Measurements from ENCODE around the gene C1orf21. TPM values are rescaled to one million over a fixed set of nuclear protein-coding genes. Genes with fewer than 3 reads are reported as not detected.

C1orf21 gene
- total RNA-seq, 2 donors from 2014 or later = 68.1 to 81.1 TPM

DNA sequence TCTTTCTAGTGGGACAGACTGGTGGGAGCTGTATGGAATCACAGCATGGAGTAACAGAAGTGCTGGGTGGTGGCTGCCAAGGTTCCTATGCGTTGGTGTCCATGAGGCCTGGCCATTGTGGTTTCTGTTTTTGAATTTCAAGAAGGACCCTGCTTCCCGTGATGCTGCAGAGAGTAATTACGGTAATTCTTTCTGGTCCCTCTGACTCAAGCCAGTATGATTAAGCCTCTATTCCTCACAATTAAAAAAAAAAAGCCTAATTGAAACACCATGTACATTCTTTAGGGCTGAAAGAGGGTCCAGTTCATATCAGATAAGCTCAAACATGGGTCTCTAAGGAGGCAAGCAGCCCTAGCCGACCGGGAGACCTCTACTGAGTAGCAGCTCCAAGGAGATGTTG is 10.5 kb upstream of the C1orf21 start:
- no peak for DNase-seq
- no peak overlapping the region for H3K4me3 ChIP-seq
- no peak overlapping the region for H3K27ac ChIP-seq
- no peaks in the 10 kb centered on the region for H3K9me3 ChIP-seq
- no peaks in the 10 kb centered on the region for H3K27me3 ChIP-seq
- H3K4me1 ChIP-seq = no peaks in the 10 kb centered on the region
- TF ChIP-seq, protein P1, sequence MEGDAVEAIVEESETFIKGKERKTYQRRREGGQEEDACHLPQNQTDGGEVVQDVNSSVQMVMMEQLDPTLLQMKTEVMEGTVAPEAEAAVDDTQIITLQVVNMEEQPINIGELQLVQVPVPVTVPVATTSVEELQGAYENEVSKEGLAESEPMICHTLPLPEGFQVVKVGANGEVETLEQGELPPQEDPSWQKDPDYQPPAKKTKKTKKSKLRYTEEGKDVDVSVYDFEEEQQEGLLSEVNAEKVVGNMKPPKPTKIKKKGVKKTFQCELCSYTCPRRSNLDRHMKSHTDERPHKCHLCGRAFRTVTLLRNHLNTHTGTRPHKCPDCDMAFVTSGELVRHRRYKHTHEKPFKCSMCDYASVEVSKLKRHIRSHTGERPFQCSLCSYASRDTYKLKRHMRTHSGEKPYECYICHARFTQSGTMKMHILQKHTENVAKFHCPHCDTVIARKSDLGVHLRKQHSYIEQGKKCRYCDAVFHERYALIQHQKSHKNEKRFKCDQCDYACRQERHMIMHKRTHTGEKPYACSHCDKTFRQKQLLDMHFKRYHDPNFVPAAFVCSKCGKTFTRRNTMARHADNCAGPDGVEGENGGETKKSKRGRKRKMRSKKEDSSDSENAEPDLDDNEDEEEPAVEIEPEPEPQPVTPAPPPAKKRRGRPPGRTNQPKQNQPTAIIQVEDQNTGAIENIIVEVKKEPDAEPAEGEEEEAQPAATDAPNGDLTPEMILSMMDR (IDR thresholded peaks at IDR 0.05) = no peak
- no peak overlapping the region for H3K9ac ChIP-seq (ENCODE audit: low read depth in 2 of 2, low read length in 2 of 2)
- H3K36me3 ChIP-seq = no peaks in the 10 kb centered on the region
- intact Hi-C loops (cut with DNase I) = no loop called here

DNA sequence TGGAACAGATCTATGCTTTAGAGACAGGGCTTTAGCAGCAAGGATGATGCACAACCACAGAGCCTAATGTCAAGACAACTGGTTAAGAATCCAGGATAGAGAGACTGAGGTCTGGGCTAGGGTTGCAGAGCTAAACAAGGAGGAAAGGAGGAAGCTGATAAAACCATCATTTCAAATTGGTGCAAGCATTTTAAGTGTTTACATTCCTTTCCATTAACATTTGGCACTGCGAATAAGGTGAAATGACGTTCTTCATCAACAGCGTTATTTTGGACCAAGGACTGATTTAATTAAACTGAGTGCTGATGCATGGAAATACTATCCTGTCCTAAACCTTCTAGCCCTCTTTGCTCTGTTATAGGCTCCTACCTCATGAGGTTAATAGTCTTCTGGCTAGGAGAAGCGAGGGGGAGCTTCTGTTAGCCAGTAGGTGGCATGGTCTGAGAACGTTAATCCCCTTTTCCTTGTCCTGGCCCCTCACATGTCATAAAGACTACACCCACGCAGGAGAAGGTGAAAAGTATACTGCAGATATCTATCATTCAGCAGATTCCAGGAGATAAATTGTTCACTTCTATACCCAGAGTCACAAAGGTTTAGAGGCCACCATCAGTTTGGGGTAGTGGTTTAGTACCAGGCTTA is 7.6 kb upstream of the C1orf21 start:
- H3K27ac ChIP-seq = no peak overlapping the region
- no peak overlapping the region for H3K9ac ChIP-seq (ENCODE audit: low read depth in 2 of 2, low read length in 2 of 2)
- H3K4me1 ChIP-seq = no peaks in the 10 kb centered on the region
- H3K27me3 ChIP-seq = no peaks in the 10 kb centered on the region
- TF ChIP-seq, protein P1 (IDR thresholded peaks at IDR 0.05) = no peak
- H3K9me3 ChIP-seq = no peaks in the 10 kb centered on the region
- H3K36me3 ChIP-seq = no peaks in the 10 kb centered on the region
- no peak overlapping the region for H3K4me3 ChIP-seq
- DNase-seq = no peak
- intact Hi-C loops (cut with DNase I) = no loop called here

DNA sequence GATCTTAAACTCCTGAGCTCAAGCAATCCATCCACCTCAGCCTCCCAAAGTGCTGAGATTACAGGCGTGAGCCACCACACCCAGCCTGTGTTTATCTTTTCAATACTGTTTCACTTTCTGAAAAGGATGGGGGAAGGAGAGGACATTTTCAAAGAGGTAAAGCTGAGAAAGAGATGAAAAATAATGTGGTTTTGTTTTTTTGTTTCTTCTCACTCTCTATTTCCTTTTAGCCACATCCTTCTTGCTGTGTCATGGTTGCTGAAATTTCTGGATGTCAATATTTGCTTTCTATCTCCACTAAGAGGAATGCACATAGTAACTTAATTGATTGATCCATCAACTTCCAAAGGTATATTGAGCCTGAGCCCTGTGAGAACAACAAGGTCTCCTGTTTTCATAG is 6.4 kb upstream of the C1orf21 start:
- Histone ChIP-seq H3K4me1 (no peaks in the 10 kb centered on the region), H3K27ac (no peak overlapping the region), H3K9ac (ENCODE audit: low read depth in 2 of 2, low read length in 2 of 2) (no peak overlapping the region), H3K27me3 (no peaks in the 10 kb centered on the region), H3K4me3 (no peak overlapping the region), H3K36me3 (no peaks in the 10 kb centered on the region), H3K9me3 (no peaks in the 10 kb centered on the region)
- DNase-seq = no peak
- TF ChIP-seq, protein P1 (IDR thresholded peaks at IDR 0.05) = no peak
- intact Hi-C loops (cut with DNase I) = loop anchor here (10.0 kb wide), 1 partner anchor 284 kb away; no protein-coding TSS in a partner anchor

DNA sequence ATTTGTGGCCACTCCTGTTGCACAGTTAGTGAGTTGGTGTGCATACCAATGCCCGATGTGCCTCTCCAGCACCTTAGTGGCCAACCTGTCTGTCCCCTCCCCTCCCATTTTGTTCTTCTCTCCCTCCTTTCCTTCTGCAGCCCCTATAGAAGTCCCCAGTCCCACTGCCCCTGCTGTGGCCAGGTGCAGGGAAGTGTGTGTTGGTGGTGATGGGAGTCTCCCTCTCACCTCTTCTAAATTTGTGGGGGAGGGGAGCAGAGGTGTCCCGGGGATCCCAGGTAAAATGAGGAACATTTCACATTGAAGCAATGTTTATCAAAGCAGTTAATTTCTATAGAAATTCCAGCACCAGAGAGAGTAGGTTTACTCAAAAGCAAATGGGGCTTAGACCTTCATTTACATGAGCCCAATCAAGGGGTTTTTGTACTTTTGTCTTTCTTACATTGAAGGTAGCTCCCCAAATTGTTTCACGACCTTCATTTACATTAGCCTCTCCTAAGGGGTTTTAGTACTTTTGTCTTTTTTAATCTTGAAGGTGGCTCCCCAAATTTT is 3.0 kb upstream of the C1orf21 start:
- no peak overlapping the region for H3K9ac ChIP-seq (ENCODE audit: low read depth in 2 of 2, low read length in 2 of 2)
- no peaks in the 10 kb centered on the region for H3K27me3 ChIP-seq
- TF ChIP-seq, protein P1 (IDR thresholded peaks at IDR 0.05) = no peak
- H3K4me1 ChIP-seq = no peaks in the 10 kb centered on the region
- no peaks in the 10 kb centered on the region for H3K36me3 ChIP-seq
- no peaks in the 10 kb centered on the region for H3K9me3 ChIP-seq
- no peak for DNase-seq
- intact Hi-C loops (cut with DNase I) = loop anchor here (10.0 kb wide), 1 partner anchor 281 kb away; no protein-coding TSS in a partner anchor
- no peak overlapping the region for H3K27ac ChIP-seq
- no peak overlapping the region for H3K4me3 ChIP-seq

DNA sequence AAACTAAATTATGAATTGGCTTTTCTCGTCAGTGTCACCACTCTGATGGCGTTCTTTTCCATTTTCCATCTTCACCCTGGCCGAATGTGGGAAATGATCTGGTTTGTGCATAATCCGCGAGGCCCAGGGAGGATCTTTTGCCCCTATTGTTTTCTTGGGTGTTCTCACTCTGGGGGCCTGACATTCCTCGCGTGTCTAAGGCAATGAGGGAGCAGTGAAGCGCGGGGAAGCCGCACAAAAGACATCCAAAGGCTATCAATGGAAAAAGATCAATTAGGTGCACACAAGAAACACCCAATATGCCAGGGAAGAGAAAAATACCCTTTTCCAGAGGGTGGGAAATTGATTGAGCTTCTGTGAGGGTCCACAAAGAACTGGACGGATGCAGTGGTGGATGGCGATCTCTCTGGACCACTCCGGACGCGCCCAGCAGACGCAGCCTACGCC is 941 bp upstream of the C1orf21 start:
- H3K4me3 ChIP-seq = peak overlapping the region; percentile 80
- H3K36me3 ChIP-seq = no peaks in the 10 kb centered on the region
- no peak for DNase-seq
- intact Hi-C loops (cut with DNase I) = loop anchor here (10.0 kb wide), 1 partner anchor 279 kb away; no protein-coding TSS in a partner anchor
- no peaks in the 10 kb centered on the region for H3K27me3 ChIP-seq
- no peaks in the 10 kb centered on the region for H3K9me3 ChIP-seq
- H3K4me1 ChIP-seq = no peaks in the 10 kb centered on the region
- TF ChIP-seq, protein P1 (IDR thresholded peaks at IDR 0.05) = no peak
- no peak overlapping the region for H3K27ac ChIP-seq
- H3K9ac ChIP-seq (ENCODE audit: low read depth in 2 of 2, low read length in 2 of 2) = peak overlapping the region; percentile 89 to 92
